Breast epithelium (tissue), 3 donors: ENCODE results near the gene CDH26.

Experiments used
- POLR2A ChIP-seq: fragments of 450-650 bp; IDR thresholded peaks from one replicate; pipeline ENCODE4 v1.6.1; 2016; ENCODE audit warnings: antibody characterized with exemption, mild to moderate bottlenecking, moderate library complexity
- POLR2AphosphoS5 ChIP-seq, 3 donors: sonication (generic); formaldehyde crosslinking; IDR thresholded peaks; one replicate each; pipeline ENCODE4 v1.6.1; 2017; ENCODE audit warnings: antibody characterized with exemption in 3 of 3
- TF ChIP-seq, protein P1 (sequence below), 3 donors: fragments of 450-650 bp; IDR thresholded peaks; one replicate each; pipeline ENCODE4 v1.5.1; 2016 to 2017; ENCODE audit warnings: antibody characterized with exemption in 3 of 3, mild to moderate bottlenecking in 3 of 3, moderate library complexity in 3 of 3

DNA sequence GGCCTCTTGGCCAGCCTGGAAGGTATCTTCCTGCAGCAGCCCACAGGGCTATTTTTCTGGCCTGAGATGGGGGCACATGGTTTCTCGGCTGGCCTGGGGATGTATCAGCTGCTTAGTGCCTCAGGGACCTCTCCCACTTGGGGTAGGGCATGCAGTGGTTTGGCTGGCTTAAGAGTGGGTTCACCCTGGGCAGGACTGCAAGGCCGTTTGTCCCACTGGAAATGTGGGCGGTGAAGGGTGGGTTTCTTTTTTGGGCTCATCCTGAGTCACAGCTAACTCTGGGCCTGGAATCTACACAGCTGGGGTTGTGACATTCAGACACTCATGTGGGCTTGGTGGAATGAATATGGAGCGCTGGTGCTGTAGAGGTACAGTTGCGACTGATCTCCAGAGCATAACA, 62.0 kb downstream of the CDH26 start:
- TF ChIP-seq POLR2A: no peak
- TF ChIP-seq, protein P1, sequence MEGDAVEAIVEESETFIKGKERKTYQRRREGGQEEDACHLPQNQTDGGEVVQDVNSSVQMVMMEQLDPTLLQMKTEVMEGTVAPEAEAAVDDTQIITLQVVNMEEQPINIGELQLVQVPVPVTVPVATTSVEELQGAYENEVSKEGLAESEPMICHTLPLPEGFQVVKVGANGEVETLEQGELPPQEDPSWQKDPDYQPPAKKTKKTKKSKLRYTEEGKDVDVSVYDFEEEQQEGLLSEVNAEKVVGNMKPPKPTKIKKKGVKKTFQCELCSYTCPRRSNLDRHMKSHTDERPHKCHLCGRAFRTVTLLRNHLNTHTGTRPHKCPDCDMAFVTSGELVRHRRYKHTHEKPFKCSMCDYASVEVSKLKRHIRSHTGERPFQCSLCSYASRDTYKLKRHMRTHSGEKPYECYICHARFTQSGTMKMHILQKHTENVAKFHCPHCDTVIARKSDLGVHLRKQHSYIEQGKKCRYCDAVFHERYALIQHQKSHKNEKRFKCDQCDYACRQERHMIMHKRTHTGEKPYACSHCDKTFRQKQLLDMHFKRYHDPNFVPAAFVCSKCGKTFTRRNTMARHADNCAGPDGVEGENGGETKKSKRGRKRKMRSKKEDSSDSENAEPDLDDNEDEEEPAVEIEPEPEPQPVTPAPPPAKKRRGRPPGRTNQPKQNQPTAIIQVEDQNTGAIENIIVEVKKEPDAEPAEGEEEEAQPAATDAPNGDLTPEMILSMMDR (IDR thresholded peaks at IDR 0.05): no peak
- TF ChIP-seq POLR2AphosphoS5 (IDR thresholded peaks at IDR 0.05): no peak
